ENCODE results near the gene MYO7B.
A peak's percentile ranks its signal among the peaks of the same experiment; 100 is the strongest.

The MYO7B gene

GRCh38 chr2:127563458-127564428 is 28.3 kb downstream of the MYO7B start:
- H3K27me3 ChIP-seq: no peaks in the 10 kb centered on the region
- H3K27ac ChIP-seq: peak overlapping the region in 4 of 11 experiments; percentile 4 to 56 (median 10); a peak in 5 of 22 replicates
- peaks cover 0 to 42% (median 13%) of the 10 kb centered on the region in 10 experiments; a peak in 17 of 20 replicates for H3K4me1 ChIP-seq
- TF ChIP-seq Cebpa-rat (IDR thresholded peaks at IDR 0.05): no peak
- H3K4me2 ChIP-seq: peak overlapping the region in 6 of 11 experiments; percentile 4 to 66 (median 57); a peak in 10 of 22 replicates
- H3K36me3 ChIP-seq: no peaks in the 10 kb centered on the region
- H3K9ac ChIP-seq: peak overlapping the region in 1 of 11 experiments; percentile 21; a peak in 1 of 22 replicates
- H4K20me1 ChIP-seq: no peaks in the 10 kb centered on the region
- H3K9me3 ChIP-seq (replicated peaks in 1 of 11): peaks cover 0 to 4% (median 0%) of the 10 kb centered on the region in 11 experiments; a peak in 2 of 22 replicates
- H3K4me3 ChIP-seq: no peak overlapping the region

DNA sequence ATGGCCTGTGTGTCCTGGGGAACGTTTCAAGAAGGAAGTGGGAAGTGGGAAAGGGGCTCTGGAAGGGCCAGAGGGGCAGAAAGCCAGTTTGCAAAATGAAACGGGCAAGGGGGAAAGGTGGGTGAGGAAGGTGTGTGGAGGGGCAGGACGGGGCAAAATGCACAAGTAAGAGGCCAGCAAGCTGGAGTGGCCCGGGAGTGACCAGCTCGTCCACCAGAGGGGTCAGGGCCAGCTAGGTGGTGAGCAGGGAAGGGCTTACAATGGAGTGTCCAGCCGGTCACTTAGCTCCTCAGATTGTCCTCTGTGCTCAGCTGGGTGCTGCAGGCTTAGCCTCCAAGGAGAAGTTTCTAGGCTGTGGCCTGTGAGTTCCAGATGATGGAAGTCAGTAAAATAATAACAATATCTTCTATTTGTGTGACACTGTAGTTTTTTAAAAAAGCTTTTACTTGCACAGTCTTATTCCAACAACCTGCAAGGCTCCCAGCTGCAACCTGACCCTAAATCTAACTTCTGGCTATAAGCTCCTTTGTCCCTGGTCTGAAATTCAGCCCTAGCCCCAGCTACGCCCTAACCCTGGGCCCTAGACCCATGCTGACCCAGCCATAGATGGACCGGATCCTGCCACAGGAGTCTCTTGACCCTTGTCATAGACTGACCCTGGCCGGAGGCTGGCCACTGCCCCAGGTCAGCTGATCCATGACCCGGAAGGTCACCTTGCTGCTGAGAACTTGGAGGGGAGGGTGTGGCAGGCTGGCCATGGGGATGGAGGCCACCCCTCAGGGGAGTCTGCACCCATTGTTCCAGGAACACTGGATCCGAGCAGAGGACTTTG is 29.2 kb downstream of the MYO7B start:
- H4K20me1 ChIP-seq: no peaks in the 10 kb centered on the region
- no peaks in the 10 kb centered on the region for H3K27me3 ChIP-seq
- no peak overlapping the region for H3K9ac ChIP-seq
- peak overlapping the region in 2 of 11 experiments; percentile 9 to 31; a peak in 3 of 22 replicates for H3K27ac ChIP-seq
- peaks cover 0 to 42% (median 13%) of the 10 kb centered on the region in 10 experiments; a peak in 17 of 20 replicates for H3K4me1 ChIP-seq
- TF ChIP-seq Cebpa-rat (IDR thresholded peaks at IDR 0.05): no peak
- no peaks in the 10 kb centered on the region for H3K36me3 ChIP-seq
- H3K4me3 ChIP-seq: no peak overlapping the region
- H3K9me3 ChIP-seq (replicated peaks in 1 of 11): peaks cover 0 to 4% (median 0%) of the 10 kb centered on the region in 11 experiments; a peak in 2 of 22 replicates
- peak overlapping the region in 4 of 11 experiments; percentile 56 to 66 (median 58); a peak in 6 of 22 replicates for H3K4me2 ChIP-seq

DNA sequence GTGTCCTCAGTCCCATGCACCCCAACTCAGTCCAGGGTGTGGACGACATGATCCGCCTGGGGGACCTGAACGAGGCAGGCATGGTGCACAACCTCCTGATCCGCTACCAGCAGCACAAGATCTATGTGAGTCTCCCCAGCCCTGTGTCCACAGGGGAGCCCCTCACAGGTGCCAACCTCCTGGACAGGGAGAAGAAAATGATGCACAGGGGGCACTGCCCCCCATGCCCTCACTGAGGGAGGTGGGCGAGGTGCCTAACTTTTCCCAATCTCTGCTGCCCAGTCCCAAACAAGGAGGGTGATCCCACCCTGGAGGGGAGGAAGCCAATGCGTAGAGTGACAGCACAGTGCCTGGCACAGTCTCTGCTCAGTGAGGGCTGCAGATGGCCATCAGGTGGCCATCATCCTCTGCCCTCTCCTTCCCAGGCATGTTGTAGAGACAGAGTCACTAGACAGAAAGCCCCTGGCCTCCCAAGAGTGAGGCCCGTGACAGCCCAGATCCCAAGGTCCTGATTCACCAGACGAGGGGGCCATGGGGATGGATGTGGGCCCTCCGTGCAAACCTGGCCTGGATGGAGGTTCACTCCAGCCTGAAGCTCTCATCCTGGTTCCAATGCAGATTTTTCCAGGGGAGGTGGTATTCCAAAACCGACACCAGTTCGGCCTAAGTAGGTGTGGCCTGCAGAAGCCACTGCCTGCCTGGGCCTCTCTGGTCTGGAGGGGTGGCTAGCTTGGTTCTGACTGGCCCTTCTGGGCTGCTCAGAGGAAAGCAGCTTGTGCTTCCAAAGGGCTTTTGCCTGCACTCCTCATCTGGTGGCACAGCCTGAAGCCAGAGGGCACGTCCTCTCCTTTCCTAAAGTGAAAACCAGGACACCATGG is 30.0 kb downstream of the MYO7B start:
- TF ChIP-seq Cebpa-rat (IDR thresholded peaks at IDR 0.05): no peak
- peaks cover 0 to 4% (median 0%) of the 10 kb centered on the region in 11 experiments; a peak in 2 of 22 replicates for H3K9me3 ChIP-seq (replicated peaks in 1 of 11)
- no peaks in the 10 kb centered on the region for H3K36me3 ChIP-seq
- no peak overlapping the region for H3K4me2 ChIP-seq
- H4K20me1 ChIP-seq: no peaks in the 10 kb centered on the region
- peaks cover 0 to 42% (median 13%) of the 10 kb centered on the region in 10 experiments; a peak in 17 of 20 replicates for H3K4me1 ChIP-seq
- H3K27me3 ChIP-seq: no peaks in the 10 kb centered on the region
- H3K9ac ChIP-seq: no peak overlapping the region
- no peak overlapping the region for H3K4me3 ChIP-seq
- no peak overlapping the region for H3K27ac ChIP-seq

GRCh38 chr2:127566139-127566417 is 30.6 kb downstream of the MYO7B start:
- H3K27ac ChIP-seq: no peak overlapping the region
- no peaks in the 10 kb centered on the region for H3K27me3 ChIP-seq
- no peaks in the 10 kb centered on the region for H4K20me1 ChIP-seq

GRCh38 chr2:127566576-127566975 is 31.1 kb downstream of the MYO7B start:
- TF ChIP-seq Cebpa-rat (IDR thresholded peaks at IDR 0.05): no peak
- Histone ChIP-seq H3K27ac (no peak overlapping the region), H3K27me3 (no peaks in the 10 kb centered on the region), H4K20me1 (no peaks in the 10 kb centered on the region), H3K9ac (no peak overlapping the region), H3K36me3 (no peaks in the 10 kb centered on the region), H3K4me3 (no peak overlapping the region), H3K9me3 (replicated peaks in 1 of 11) (peaks cover 0 to 4% (median 0%) of the 10 kb centered on the region in 11 experiments; a peak in 2 of 22 replicates), H3K4me1 (peaks cover 0 to 40% (median 13%) of the 10 kb centered on the region in 10 experiments; a peak in 17 of 20 replicates), H3K4me2 (peak overlapping the region in 7 of 11 experiments; percentile 13 to 59 (median 40); a peak in 11 of 22 replicates)

More at GRCh38 chr2:127566139-127566417, 30.6 kb downstream of the MYO7B start:
- TF ChIP-seq Cebpa-rat (IDR thresholded peaks at IDR 0.05): no peak
- Histone ChIP-seq H3K4me3 (no peak overlapping the region), H3K36me3 (no peaks in the 10 kb centered on the region), H3K9me3 (replicated peaks in 1 of 11) (peaks cover 0 to 4% (median 0%) of the 10 kb centered on the region in 11 experiments; a peak in 2 of 22 replicates), H3K4me1 (peaks cover 0 to 42% (median 13%) of the 10 kb centered on the region in 10 experiments; a peak in 17 of 20 replicates), H3K4me2 (no peak overlapping the region), H3K9ac (no peak overlapping the region)

DNA sequence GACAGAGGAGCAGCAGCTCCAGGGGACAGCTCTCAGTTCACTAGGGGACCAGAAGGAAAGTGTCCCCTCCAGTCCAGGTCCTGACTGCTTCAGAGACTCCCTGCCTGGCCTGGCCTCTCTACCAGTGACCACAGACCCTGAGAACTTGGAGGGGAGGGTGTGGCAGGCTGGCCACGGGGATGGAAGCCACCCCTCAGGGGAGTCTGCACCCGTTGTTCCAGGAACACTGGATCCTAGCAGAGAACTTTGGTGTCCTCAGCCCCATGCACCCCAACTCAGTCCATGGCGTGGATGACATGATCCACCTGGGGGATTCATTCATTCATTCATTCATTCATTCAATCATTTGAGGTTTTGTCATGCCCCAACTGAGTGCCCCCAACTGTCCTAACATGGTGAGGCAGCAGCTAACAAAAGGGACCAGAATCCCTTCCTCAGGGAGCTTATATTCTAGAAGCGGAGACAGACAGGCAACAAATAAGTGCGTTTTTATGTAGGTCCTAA is 31.9 kb downstream of the MYO7B start:
- H3K4me1 ChIP-seq: peaks cover 5 to 32% (median 16%) of the 10 kb centered on the region in 10 experiments; a peak in 19 of 20 replicates
- H3K9me3 ChIP-seq (replicated peaks in 1 of 11): peaks cover 0 to 4% (median 0%) of the 10 kb centered on the region in 11 experiments; a peak in 2 of 22 replicates
- no peak for TF ChIP-seq Cebpa-rat (IDR thresholded peaks at IDR 0.05)
- H4K20me1 ChIP-seq: no peaks in the 10 kb centered on the region
- H3K36me3 ChIP-seq: no peaks in the 10 kb centered on the region
- no peak overlapping the region for H3K9ac ChIP-seq
- H3K27me3 ChIP-seq: no peaks in the 10 kb centered on the region
- H3K4me3 ChIP-seq: no peak overlapping the region
- no peak overlapping the region for H3K27ac ChIP-seq
- H3K4me2 ChIP-seq: peak overlapping the region in 5 of 11 experiments; percentile 13 to 59 (median 44); a peak in 7 of 22 replicates

GRCh38 chr2:127568128-127568527 is 32.6 kb downstream of the MYO7B start:
- H3K27ac ChIP-seq: no peak overlapping the region
- H3K4me1 ChIP-seq: peaks cover 7 to 25% (median 18%) of the 10 kb centered on the region in 10 experiments
- H3K36me3 ChIP-seq: no peaks in the 10 kb centered on the region
- H4K20me1 ChIP-seq: no peaks in the 10 kb centered on the region
- H3K4me2 ChIP-seq: no peak overlapping the region
- H3K27me3 ChIP-seq: no peaks in the 10 kb centered on the region
- peaks cover 0 to 4% (median 0%) of the 10 kb centered on the region in 11 experiments; a peak in 2 of 22 replicates for H3K9me3 ChIP-seq (replicated peaks in 1 of 11)
- no peak overlapping the region for H3K4me3 ChIP-seq
- no peak for TF ChIP-seq Cebpa-rat (IDR thresholded peaks at IDR 0.05)
- H3K9ac ChIP-seq: no peak overlapping the region

DNA sequence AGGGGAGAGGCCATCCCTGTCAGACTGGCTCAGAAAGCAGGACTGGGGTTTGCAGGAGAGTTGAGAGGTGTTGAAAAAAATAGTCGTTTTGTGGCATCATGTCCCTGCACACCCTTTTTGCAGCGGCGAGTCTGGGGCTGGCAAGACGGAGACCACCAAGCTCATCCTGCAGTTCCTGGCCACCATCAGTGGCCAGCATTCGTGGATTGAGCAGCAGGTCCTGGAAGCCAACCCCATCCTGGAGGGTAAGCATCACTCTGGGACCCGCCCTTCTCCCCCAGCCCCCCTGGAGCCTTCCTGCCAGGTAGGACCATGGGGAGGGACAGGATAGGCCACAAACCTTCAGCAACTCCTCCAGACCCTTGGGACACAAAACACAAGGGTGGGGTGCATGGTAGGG is 34.2 kb downstream of the MYO7B start:
- H3K4me3 ChIP-seq: no peak overlapping the region
- no peak overlapping the region; a peak in 1 of 22 replicates for H3K4me2 ChIP-seq
- H3K4me1 ChIP-seq: peaks cover 0 to 38% (median 16%) of the 10 kb centered on the region in 10 experiments; a peak in 17 of 20 replicates
- H3K36me3 ChIP-seq: no peaks in the 10 kb centered on the region
- H3K27ac ChIP-seq: no peak overlapping the region
- no peaks in the 10 kb centered on the region for H3K9me3 ChIP-seq (replicated peaks in 1 of 11)
- TF ChIP-seq Cebpa-rat (IDR thresholded peaks at IDR 0.05): no peak
- H3K9ac ChIP-seq: no peak overlapping the region
- no peaks in the 10 kb centered on the region for H4K20me1 ChIP-seq
- no peaks in the 10 kb centered on the region for H3K27me3 ChIP-seq
